ENCODE data around the gene MACROD2. TPM values are rescaled to one million over a fixed set of nuclear protein-coding genes. Genes with fewer than 3 reads are reported as not detected.

Gene MACROD2
- total RNA-seq, 1 experiment from 2014 or later: 1.4 TPM

- Histone ChIP-seq H3K27ac (ENCODE audit: low read depth, low read length, poor library complexity, severe bottlenecking) (no peak overlapping the region), H3K4me3 (ENCODE audit: low read depth, low read length, poor library complexity, severe bottlenecking) (no peak overlapping the region), H3K9me3 (ENCODE audit: low read depth, low read length, poor library complexity, severe bottlenecking) (no peaks in the 10 kb centered on the region), H3K36me3 (ENCODE audit: insufficient read depth, low read length, poor library complexity, severe bottlenecking) (no peaks in the 10 kb centered on the region), H3K4me1 (ENCODE audit: insufficient read depth, low read length, poor library complexity, severe bottlenecking) (no peaks in the 10 kb centered on the region), H3K27me3 (replicated peaks; ENCODE audit: insufficient read depth, low read depth, low read length, poor library complexity) (no peaks in the 10 kb centered on the region)
- TF ChIP-seq CTCF (conservative IDR thresholded peaks at IDR 0.05; ENCODE audit: low read depth, low read length): no peak
- no peak for TF ChIP-seq EZH2 (IDR thresholded peaks at IDR 0.05; ENCODE audit: borderline replicate concordance, low read depth, low read length, poor library complexity, severe bottlenecking)
- ChIA-PET CTCF (no interaction called here), POLR2A (ENCODE audit: low non-redundant PET) (no interaction called here)
- no TSS peak for BruUV-seq (replicated peaks)
- intact Hi-C loops (cut with micrococcal nuclease; ENCODE audit: unreplicated experiment): no loop called here
- no peak for DNase-seq (ENCODE audit: low spot score)
These were observed 560.4 kb downstream of the MACROD2 start for GRCh38 chr20:14555676-14556075.

GRCh38 chr20:14556206-14556605 lies 560.9 kb downstream of the MACROD2 start:
- Histone ChIP-seq H3K4me3 (ENCODE audit: low read depth, low read length, poor library complexity, severe bottlenecking) (no peak overlapping the region), H3K27ac (ENCODE audit: low read depth, low read length, poor library complexity, severe bottlenecking) (no peak overlapping the region), H3K9me3 (ENCODE audit: low read depth, low read length, poor library complexity, severe bottlenecking) (no peaks in the 10 kb centered on the region), H3K36me3 (ENCODE audit: insufficient read depth, low read length, poor library complexity, severe bottlenecking) (no peaks in the 10 kb centered on the region), H3K4me1 (ENCODE audit: insufficient read depth, low read length, poor library complexity, severe bottlenecking) (no peaks in the 10 kb centered on the region), H3K27me3 (replicated peaks; ENCODE audit: insufficient read depth, low read depth, low read length, poor library complexity) (no peaks in the 10 kb centered on the region)
- ChIA-PET POLR2A (ENCODE audit: low non-redundant PET) (no interaction called here), CTCF (no interaction called here)
- no peak for DNase-seq (ENCODE audit: low spot score)
- BruUV-seq (replicated peaks): no TSS peak
- no peak for TF ChIP-seq EZH2 (IDR thresholded peaks at IDR 0.05; ENCODE audit: borderline replicate concordance, low read depth, low read length, poor library complexity, severe bottlenecking)
- TF ChIP-seq CTCF (conservative IDR thresholded peaks at IDR 0.05; ENCODE audit: low read depth, low read length): no peak
- intact Hi-C loops (cut with micrococcal nuclease; ENCODE audit: unreplicated experiment): no loop called here

- no TSS peak for BruUV-seq (replicated peaks)
- CTCF ChIA-PET: no interaction called here
- Histone ChIP-seq H3K9me3 (ENCODE audit: low read depth, low read length, poor library complexity, severe bottlenecking) (no peaks in the 10 kb centered on the region), H3K27ac (ENCODE audit: low read depth, low read length, poor library complexity, severe bottlenecking) (no peak overlapping the region), H3K4me1 (ENCODE audit: insufficient read depth, low read length, poor library complexity, severe bottlenecking) (no peaks in the 10 kb centered on the region), H3K27me3 (replicated peaks; ENCODE audit: insufficient read depth, low read depth, low read length, poor library complexity) (no peaks in the 10 kb centered on the region), H3K4me3 (ENCODE audit: low read depth, low read length, poor library complexity, severe bottlenecking) (no peak overlapping the region), H3K36me3 (ENCODE audit: insufficient read depth, low read length, poor library complexity, severe bottlenecking) (no peaks in the 10 kb centered on the region)
- DNase-seq (ENCODE audit: low spot score): no peak
- intact Hi-C loops (cut with micrococcal nuclease; ENCODE audit: unreplicated experiment): no loop called here
- POLR2A ChIA-PET (ENCODE audit: low non-redundant PET): no interaction called here
- TF ChIP-seq CTCF (conservative IDR thresholded peaks at IDR 0.05; ENCODE audit: low read depth, low read length) (no peak), EZH2 (IDR thresholded peaks at IDR 0.05; ENCODE audit: borderline replicate concordance, low read depth, low read length, poor library complexity, severe bottlenecking) (no peak)
These were observed 564.3 kb downstream of the MACROD2 start for GRCh38 chr20:14559612-14560011.
